Mucosa of gallbladder (tissue), 1 donor: ENCODE measurements around the gene PDE6B. TPM values are rescaled to one million over a fixed set of nuclear protein-coding genes. Genes with fewer than 3 reads are reported as not detected.
"Not testable (repeated sequence)": the region's sequence is repeated elsewhere in the genome, so short reads cannot be mapped to it uniquely, and the experiment has no call there.

ENCODE experiments used
- DNase-seq: peaks from one replicate; pipeline ENCODE4 v3.0.0-alpha.2; 2020; ENCODE audit warnings: low spot score
- total RNA-seq: library from RNA; stranded (reverse); gene quantifications from one replicate; pipeline ENCODE4 v1.2.1, GENCODE V29; 2021
- donor health status: DM: no; HTN: no; CAD: no.

PDE6B gene
- total RNA-seq, 1 donor from 2014 or later, result 8.6 TPM

DNA sequence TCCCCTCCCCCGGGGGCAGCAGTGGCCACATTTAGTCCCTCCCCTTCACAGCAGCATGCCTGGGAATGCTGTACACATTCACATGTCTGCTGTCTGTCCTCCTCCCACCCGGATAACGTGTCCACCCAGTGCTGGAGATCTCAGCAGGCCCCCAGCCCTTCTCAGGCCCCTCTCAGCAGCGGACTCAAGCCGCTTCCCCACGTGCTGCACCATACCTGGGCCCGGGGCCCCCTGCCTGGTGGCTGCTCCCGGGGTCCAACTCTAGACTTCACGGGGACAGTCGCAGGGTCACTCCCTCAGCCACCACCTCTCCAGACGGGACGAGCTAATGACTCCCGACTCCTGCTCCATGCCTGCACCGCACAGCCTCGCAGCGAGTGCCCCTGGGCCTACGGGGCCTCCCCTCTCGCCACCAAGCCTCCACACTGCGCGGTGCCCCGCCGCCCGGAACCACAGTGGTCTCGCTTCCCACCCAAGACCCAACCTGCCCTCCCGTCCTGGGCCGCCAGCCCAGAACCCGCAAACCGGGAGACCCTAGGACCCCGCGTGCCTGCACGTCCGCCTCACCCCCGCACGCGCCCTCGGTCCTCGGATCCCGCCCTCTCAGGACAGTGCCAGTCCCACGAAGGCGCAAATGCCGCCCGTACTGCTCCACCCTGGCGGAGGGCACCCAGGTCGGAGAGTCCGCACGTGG is 79.0 kb downstream of the PDE6B start:
- no peak for DNase-seq

DNA sequence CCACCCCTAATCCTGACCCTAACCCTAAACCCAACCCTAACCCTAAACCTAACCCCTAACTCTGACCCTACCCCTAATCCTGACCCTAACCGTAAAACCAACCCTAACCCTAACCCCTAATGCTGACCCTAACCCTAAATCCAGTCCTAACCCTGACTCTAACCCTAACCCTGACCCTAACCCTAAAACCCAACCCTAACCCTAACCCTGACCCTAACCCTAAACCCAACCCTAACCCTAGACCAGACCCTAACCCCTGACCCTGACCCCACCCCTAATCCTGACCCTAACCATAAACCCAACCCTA is 79.6 kb downstream of the PDE6B start:
- no peak for DNase-seq

DNA sequence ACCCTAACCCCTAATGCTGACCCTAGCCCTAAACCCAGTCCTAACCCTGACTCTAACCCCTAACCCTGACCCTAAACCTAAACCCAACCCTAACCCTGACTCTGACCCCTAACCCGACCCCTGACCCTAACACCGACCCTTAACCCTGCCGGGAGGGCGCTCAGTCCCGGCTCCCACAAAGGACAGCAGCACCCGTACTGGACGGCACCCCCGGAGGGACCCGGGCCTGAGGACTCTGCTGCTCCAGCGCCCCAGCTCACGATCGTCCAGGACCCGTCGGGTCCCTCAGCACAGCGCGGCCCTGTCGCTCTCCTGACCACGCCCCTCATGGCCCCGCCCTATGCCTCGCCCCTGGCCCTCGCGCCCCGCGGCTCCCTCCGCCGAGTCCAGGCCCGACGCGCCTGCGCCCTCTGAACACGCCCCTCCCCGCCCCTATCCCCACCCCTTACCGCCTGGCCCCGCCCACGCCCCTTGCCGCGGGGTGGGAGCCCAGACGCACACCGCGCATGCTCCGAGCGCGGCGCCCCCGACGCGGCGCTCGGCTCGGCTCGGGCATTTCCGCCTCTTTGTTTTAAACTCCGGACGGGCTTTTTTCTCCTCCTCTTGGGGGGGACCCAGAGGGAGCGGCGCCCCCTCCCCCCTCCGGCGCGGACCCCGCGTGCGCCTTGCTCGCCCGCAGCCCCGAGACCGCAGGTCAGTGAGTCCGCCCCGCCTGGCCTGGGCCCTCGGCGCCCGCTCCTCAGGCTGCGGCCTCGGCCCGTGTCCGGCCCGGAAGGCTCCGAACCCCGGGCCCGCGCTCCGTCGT is 80.1 kb downstream of the PDE6B start, which contains the start of gene PCGF3:
Gene PCGF3 (plus strand): TSS at position 555 of the 805 bp plus-strand sequence. CDS start 27,849 bp downstream, outside the sequence.
- peak; percentile 96 for DNase-seq

GRCh38 chr4:706083-706633 is 80.8 kb downstream of the PDE6B start:
- DNase-seq, result not testable (repeated sequence)

- no peak for DNase-seq
These were observed 81.6 kb downstream of the PDE6B start for GRCh38 chr4:706834-707598.

GRCh38 chr4:707929-708630 is 82.7 kb downstream of the PDE6B start:
- no peak for DNase-seq

DNA sequence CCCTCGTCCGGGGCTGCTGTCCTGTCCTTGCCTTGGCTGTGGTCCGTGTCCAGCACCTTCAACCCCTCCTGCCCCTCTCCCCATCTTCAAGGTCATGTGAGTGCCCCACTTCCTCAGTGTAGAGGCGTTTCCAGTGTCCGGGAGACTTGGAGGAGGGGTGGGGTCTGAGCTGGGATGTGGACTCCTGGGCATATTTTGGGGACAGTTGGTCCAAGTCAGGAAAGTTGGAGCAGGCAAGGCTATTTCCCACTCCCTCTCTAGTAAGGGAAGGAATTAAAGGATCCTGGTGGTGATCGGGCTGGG is 83.2 kb downstream of the PDE6B start:
- DNase-seq, result no peak

- no peak for DNase-seq
These were observed 84.0 kb downstream of the PDE6B start for GRCh38 chr4:709348-709747.

DNA sequence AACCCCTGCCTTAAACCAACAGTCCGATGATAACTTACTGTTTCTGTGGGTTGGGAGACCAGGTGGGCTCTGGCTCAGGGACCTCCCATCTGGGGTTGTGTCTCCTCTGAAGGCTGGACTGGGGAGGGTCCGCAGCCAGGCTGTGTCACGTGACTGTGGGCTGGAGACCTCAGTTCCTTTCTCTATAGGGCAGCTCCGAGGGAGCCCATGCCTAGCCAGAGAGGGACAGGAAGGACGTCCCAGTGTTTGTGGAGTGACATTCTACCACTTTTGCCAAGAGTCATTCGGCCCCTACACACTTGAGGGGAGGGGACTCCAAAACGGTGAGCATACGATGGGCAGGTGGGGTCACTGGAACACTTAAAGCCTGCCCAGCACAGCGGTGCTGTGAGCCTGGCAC is 84.7 kb downstream of the PDE6B start:
- no peak for DNase-seq

DNA sequence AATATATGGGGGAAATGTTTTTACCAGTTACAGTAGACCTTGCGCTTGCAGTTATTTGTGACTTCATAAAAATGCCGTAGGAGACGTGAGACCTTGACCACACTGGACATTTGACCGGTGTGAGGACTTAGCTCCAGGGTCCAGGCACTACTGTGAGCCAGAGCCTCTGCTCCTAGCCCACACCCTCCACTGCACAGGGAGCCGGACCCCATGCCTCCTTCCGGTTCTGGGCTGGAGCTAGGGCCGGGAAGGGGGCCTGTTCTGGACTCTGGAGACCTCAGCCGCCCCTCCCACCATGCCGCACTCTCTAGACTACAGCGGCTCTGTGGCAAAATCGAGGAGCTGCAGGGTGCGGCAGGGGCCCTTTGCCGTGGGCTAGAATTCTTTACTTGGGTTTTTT is 85.5 kb downstream of the PDE6B start:
- no peak for DNase-seq

DNA sequence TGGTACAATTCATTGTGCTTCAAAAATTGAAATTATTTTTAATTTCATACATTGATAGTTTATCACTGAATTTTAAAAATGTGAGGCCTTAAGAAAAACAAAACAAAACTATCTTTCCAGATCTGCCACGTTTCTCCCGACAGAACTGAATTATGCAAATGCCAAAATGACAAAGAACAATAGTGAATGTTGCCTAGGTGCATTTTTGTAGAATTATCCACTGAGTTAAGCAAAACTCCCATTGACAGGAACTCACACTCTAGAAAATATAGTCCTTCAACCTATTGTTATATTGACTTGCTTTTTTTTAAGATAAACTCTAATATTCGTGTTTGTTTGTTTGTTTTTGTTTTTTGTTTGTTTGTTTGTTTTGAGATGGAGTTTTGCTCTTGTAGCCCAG is 86.7 kb downstream of the PDE6B start:
- no peak for DNase-seq

DNA sequence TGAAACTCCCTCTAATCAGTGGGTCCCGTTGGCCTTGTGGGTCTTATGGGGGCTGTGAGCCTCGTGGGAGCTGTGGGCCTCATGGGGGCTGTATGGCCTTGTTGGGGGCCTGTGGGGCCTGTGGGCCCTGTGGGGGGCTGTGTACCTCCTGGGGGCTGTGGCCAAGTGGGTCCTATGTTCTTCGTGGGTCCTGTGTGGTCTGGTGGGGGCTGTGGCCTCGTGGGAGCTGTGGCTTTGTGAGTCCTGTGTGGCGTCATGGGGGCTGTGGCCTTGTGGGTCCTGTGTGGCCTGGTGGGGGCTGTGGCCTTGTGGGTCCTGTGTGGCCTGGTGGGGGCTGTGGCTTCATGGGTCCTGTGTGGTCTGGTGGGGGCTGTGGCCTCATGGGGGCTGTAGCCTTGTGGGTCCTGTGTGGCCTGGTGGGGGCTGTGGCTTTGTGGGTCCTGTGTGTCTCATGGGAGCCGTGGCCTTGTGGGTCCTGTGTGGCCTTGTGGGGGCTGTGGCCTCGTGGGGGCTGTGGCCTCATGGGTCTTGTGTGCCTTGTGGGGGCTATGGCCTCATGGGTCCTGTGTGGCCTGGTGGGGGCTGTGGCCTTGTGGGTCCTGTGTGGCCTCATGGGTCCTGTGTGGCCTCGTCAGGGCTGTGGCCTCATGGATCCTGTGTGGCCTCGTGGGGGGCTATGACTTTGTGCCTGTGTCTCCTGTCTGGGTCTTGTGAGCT is 87.7 kb downstream of the PDE6B start:
- DNase-seq, result no peak

GRCh38 chr4:714087-714486 is 88.7 kb downstream of the PDE6B start:
- no peak for DNase-seq

- no peak for DNase-seq
These were observed 92.4 kb downstream of the PDE6B start for GRCh38 chr4:717601-718320.

- no peak for DNase-seq
These were observed 93.1 kb downstream of the PDE6B start for GRCh38 chr4:718460-718859.

Other genes starting within 250 kb of the PDE6B start
- 29.7 TPM for gene ZNF721, start 126.4 kb upstream of the PDE6B start, total RNA-seq
- gene PIGG, start 126.4 kb upstream of the PDE6B start, total RNA-seq, result 74.8 TPM
- not detected for gene TMEM271, start 49.3 kb upstream of the PDE6B start, total RNA-seq
- gene ATP5ME, start 48.7 kb downstream of the PDE6B start, total RNA-seq, result 252 TPM
- gene MYL5, start 49.0 kb downstream of the PDE6B start, total RNA-seq, result 17.8 TPM
- gene SLC49A3, start 63.6 kb downstream of the PDE6B start, total RNA-seq, result 13.9 TPM
- 60.6 TPM for gene PCGF3, start 80.3 kb downstream of the PDE6B start, total RNA-seq
- gene CPLX1, start 200.6 kb downstream of the PDE6B start, total RNA-seq, result 3.3 TPM